GM12875 (cell line): ENCODE results near the gene SLC11A2.

Source experiments
- H3K4me3 ChIP-seq: one replicate; pipeline ENCODE4 v1.5.1; 2011; ENCODE audit warnings: low read depth, low read length, control low read depth
- TF ChIP-seq, protein P1 (sequence below): IDR thresholded peaks from 2 replicates; pipeline ENCODE4 v1.5.1; 2011; ENCODE audit warnings: low read depth, mild to moderate bottlenecking, control low read depth, inconsistent platforms, low read length, moderate library complexity, borderline replicate concordance; ENCODE audit not compliant: insufficient read depth

SLC11A2 gene

GRCh38 chr12:50991291-50991690, 34.9 kb downstream of the SLC11A2 start:
- TF ChIP-seq, protein P1, sequence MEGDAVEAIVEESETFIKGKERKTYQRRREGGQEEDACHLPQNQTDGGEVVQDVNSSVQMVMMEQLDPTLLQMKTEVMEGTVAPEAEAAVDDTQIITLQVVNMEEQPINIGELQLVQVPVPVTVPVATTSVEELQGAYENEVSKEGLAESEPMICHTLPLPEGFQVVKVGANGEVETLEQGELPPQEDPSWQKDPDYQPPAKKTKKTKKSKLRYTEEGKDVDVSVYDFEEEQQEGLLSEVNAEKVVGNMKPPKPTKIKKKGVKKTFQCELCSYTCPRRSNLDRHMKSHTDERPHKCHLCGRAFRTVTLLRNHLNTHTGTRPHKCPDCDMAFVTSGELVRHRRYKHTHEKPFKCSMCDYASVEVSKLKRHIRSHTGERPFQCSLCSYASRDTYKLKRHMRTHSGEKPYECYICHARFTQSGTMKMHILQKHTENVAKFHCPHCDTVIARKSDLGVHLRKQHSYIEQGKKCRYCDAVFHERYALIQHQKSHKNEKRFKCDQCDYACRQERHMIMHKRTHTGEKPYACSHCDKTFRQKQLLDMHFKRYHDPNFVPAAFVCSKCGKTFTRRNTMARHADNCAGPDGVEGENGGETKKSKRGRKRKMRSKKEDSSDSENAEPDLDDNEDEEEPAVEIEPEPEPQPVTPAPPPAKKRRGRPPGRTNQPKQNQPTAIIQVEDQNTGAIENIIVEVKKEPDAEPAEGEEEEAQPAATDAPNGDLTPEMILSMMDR: no peak
- H3K4me3 ChIP-seq: no peak overlapping the region

- TF ChIP-seq, protein P1: no peak
- no peak overlapping the region for H3K4me3 ChIP-seq
Measured at GRCh38 chr12:50990791-50991190, 35.4 kb downstream of the SLC11A2 start.

- TF ChIP-seq, protein P1: no peak
- no peak overlapping the region for H3K4me3 ChIP-seq
Measured at GRCh38 chr12:50990147-50990727, 35.9 kb downstream of the SLC11A2 start.

GRCh38 chr12:50988871-50989270, 37.3 kb downstream of the SLC11A2 start:
- no peak overlapping the region for H3K4me3 ChIP-seq
- TF ChIP-seq, protein P1: no peak

- no peak overlapping the region for H3K4me3 ChIP-seq
- TF ChIP-seq, protein P1: no peak
Measured at GRCh38 chr12:50988051-50988450, 38.1 kb downstream of the SLC11A2 start.

DNA sequence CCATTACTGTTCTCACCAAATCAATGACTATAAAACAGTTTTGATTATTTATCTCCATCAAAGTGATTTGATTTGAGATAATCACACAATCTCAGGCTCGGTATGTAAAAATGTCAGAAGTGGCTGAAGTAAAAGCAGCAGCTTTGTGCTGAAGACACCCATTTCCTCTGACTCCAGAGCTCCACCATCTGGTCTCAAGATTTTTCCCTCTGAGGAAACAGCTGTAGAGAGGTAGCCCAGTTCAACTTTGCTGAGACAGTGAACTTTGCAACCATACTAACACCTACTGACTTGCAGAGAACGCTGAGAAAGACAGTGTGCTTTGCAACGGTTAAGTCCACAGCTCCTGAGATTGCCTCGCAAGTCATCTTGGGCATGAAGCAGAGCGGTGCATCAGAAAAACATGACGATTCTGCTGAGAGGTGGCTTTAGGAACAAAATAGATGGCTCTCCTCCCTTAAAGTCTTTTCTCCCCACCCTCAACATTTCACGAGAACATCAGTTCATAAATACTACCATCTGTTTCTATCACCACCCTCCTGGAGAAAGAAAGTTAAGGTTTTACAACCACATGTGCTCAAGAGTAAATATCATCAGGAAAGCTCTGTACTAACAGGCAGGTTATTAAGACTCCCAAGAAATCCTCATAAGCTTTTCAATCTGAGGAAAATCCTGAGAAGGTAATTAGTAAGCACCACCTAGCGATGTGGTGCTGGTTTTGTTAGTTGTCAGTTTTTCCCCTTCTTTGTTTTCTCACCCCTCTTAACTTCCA, 39.0 kb downstream of the SLC11A2 start:
- H3K4me3 ChIP-seq: no peak overlapping the region
- TF ChIP-seq, protein P1: peak; percentile 45

- TF ChIP-seq, protein P1: no peak
- no peak overlapping the region for H3K4me3 ChIP-seq
Measured at GRCh38 chr12:50985322-50985721, 40.9 kb downstream of the SLC11A2 start.
